Keratinocyte (primary cell): ENCODE measurements around the gene DHX58. TPM values are rescaled to one million over a fixed set of nuclear protein-coding genes. Genes with fewer than 3 reads are reported as not detected.

Source experiments
- DNase-seq: peaks from one replicate; pipeline ENCODE4 v3.0.0-alpha.2; 2011; ENCODE audit warnings: low read depth, missing footprints, low spot score
- FAIRE-seq: peaks from 2 replicates; lab custom pipeline; 2011; peaks lifted over from hg19 to GRCh38; lab: Jason Lieb, UNC
- H2AFZ ChIP-seq: 2 replicates; pipeline ENCODE4 v1.6.0; 2012; ENCODE audit warnings: low read length, control low read depth, inconsistent platforms; ENCODE audit not compliant: control insufficient read depth
- H3K27ac ChIP-seq: 2 replicates; pipeline ENCODE4 v1.5.1; 2011; ENCODE audit warnings: low read length; ENCODE audit not compliant: control insufficient read depth, insufficient read depth
- H3K27me3 ChIP-seq: 3 replicates; pipeline ENCODE4 v1.6.0; 2011; ENCODE audit warnings: low read length; ENCODE audit not compliant: control insufficient read depth, insufficient read depth; ENCODE audit errors: extremely low read depth
- H3K36me3 ChIP-seq, 2 experiments: 2 replicates in 1 of 2; 3 replicates in 1 of 2; pipeline ENCODE4 v1.5.1; 2011; ENCODE audit warnings: low read length in 2 of 2, mild to moderate bottlenecking in 1 of 2; ENCODE audit not compliant: control insufficient read depth in 2 of 2, insufficient read depth in 2 of 2; ENCODE audit errors: extremely low read depth in 1 of 2
- H3K4me1 ChIP-seq: 3 replicates; pipeline ENCODE4 v1.5.1; 2011; ENCODE audit warnings: low read length; ENCODE audit not compliant: control insufficient read depth, insufficient read depth; ENCODE audit errors: extremely low read depth
- H3K4me2 ChIP-seq: 3 replicates; pipeline ENCODE4 v1.6.0; 2011; ENCODE audit warnings: low read depth, low read length; ENCODE audit not compliant: control insufficient read depth, insufficient read depth; ENCODE audit errors: extremely low read depth
- H3K4me3 ChIP-seq, 3 experiments: fragments of 200-600 bp in 1 of 3; sonication (generic) in 1 of 3; 2 replicates in 2 of 3; 3 replicates in 1 of 3; pipeline ENCODE4 v1.5.1; 2011 to 2016; ENCODE audit warnings: low read length in 3 of 3, mild to moderate bottlenecking in 3 of 3, control low read depth in 2 of 3, inconsistent platforms in 1 of 3, low read depth in 1 of 3, mixed read lengths in 1 of 3, mixed run types in 1 of 3, moderate library complexity in 1 of 3; ENCODE audit not compliant: control insufficient read depth in 2 of 3, insufficient read depth in 2 of 3; ENCODE audit errors: extremely low read depth in 1 of 3
- H3K79me2 ChIP-seq: 2 replicates; pipeline ENCODE4 v1.6.0; 2012; ENCODE audit warnings: low read length; ENCODE audit not compliant: control insufficient read depth, insufficient read depth
- H3K9ac ChIP-seq: 3 replicates; pipeline ENCODE4 v1.6.0; 2011; ENCODE audit warnings: low read length; ENCODE audit not compliant: control insufficient read depth, insufficient read depth; ENCODE audit errors: extremely low read depth
- H3K9me1 ChIP-seq: 3 replicates; pipeline ENCODE4 v1.6.0; 2011; ENCODE audit warnings: low read length; ENCODE audit not compliant: control insufficient read depth, insufficient read depth; ENCODE audit errors: extremely low read depth
- H3K9me3 ChIP-seq: 2 replicates; pipeline ENCODE4 v1.5.1; 2012; ENCODE audit warnings: low read depth, low read length; ENCODE audit not compliant: control insufficient read depth
- H4K20me1 ChIP-seq: 3 replicates; pipeline ENCODE4 v1.6.0; 2011; ENCODE audit warnings: low read length; ENCODE audit not compliant: control insufficient read depth, insufficient read depth; ENCODE audit errors: extremely low read depth
- CTCF ChIP-seq, 3 experiments: IDR thresholded peaks in 1 of 3; conservative IDR thresholded peaks in 1 of 3; optimal IDR thresholded peaks in 1 of 3; 2 replicates in 2 of 3; 3 replicates in 1 of 3; pipeline versions ENCODE3 to v1.5.1; 2011; ENCODE audit warnings: low read length in 3 of 3, mild to moderate bottlenecking in 3 of 3, moderate library complexity in 2 of 3, control low read depth in 1 of 3, inconsistent platforms in 1 of 3; ENCODE audit not compliant: insufficient read depth in 2 of 3; ENCODE audit errors: extremely low read depth in 1 of 3
- EZH2 ChIP-seq: IDR thresholded peaks from one replicate; pipeline ENCODE4 v1.6.1; 2012; ENCODE audit warnings: inconsistent platforms, mild to moderate bottlenecking, low read length, moderate library complexity
- dilution Hi-C: fragments of 300-500 bp; cut with MboI; formaldehyde crosslinking; loops from one replicate; pipeline ENCODE4 v1.7.0; 2020; ENCODE audit warnings: low sequenced_read_pairs; ENCODE audit not compliant: extremely low pct_ligation_motif_present
- polyA plus RNA-seq, 5 experiments: library from polyadenylated mRNA; depleted of rRNA in 3 of 5; stranded (reverse) in 3 of 5; stranded (forward) in 1 of 5; unstranded in 1 of 5; fragments of >200 nt; gene quantifications; 1 replicate in 1 of 5; 2 replicates in 3 of 5; 3 replicates in 1 of 5; pipeline versions ENCODE4 v1.2.1 to v1.2.3, GENCODE V29; 2011 to 2012; ENCODE audit warnings: missing spikeins in 2 of 5, low read depth in 1 of 5, low replicate concordance in 1 of 5

DHX58 gene
- polyA plus RNA-seq, 1 donor (not counting 4 experiments of a cell fraction or from before 2014, with no cell fraction given), result 5.2 TPM

DNA sequence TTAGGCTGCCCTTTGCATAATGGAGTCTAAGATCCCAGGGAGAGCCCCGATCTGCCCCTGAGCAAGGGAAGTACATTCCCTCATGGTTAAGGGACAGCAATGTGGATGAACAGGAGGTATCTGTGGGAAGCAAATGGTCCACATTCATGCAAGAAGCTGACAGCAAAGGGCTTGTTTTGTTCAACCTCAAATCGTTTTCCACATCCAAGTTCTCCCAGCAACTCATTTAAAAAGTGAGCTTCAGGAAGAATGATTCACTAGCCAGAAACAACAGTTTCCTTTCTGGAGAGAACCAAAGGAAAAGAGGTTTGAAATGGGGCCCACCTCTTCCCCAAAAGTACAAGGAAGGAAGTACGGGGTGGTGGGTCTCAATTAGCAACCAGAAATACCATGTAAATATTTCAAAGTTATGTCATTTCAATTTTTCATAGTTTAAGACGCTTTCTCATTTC, 19.5 kb upstream of the DHX58 start:
- FAIRE-seq (no peak), DNase-seq (no peak)
- H3K9ac ChIP-seq, result no peak overlapping the region
- no peaks in the 10 kb centered on the region for H3K9me3 ChIP-seq
- H3K27me3 ChIP-seq, result no peaks in the 10 kb centered on the region
- peaks cover 64% of the 10 kb centered on the region for H3K79me2 ChIP-seq
- peaks cover 39 to 52% of the 10 kb centered on the region in 2 experiments for H3K36me3 ChIP-seq
- H3K4me3 ChIP-seq, result no peak overlapping the region
- dilution Hi-C loops, result no loop called here
- H4K20me1 ChIP-seq, result peaks cover 34% of the 10 kb centered on the region
- no peak overlapping the region for H2AFZ ChIP-seq
- H3K4me2 ChIP-seq, result no peak overlapping the region
- H3K27ac ChIP-seq, result no peak overlapping the region
- peaks cover 4% of the 10 kb centered on the region for H3K9me1 ChIP-seq
- peaks cover 21% of the 10 kb centered on the region for H3K4me1 ChIP-seq
- TF ChIP-seq EZH2 (no peak), CTCF (optimal IDR thresholded peaks at IDR 0.05 in 1 of 3, IDR thresholded peaks at IDR 0.05 in 1 of 3, conservative IDR thresholded peaks at IDR 0.05 in 1 of 3; ENCODE audit: extremely low read depth in 1 of 3, insufficient read depth in 2 of 3, low read length in 3 of 3) (no peak)

DNA sequence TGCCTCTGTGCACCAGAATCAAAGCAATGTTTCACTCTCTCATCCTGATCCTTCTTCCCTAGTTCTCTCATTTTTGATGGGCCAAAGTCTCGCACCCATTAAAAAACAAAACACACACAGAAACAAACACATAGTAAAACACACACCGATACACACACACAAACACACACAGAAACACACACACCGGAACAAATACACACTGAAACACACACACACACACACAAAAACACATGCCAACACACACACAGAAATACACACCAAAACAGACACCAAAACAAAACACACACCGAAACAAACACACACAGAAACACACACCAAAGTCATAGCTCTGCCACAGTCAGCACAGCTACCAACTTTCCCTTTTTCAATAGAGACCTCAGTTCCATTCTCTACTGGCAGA, 18.7 kb upstream of the DHX58 start:
- Histone ChIP-seq H3K9me1 (peaks cover 4% of the 10 kb centered on the region), H3K79me2 (peaks cover 57% of the 10 kb centered on the region), H3K27me3 (no peaks in the 10 kb centered on the region), H3K9ac (no peak overlapping the region), H4K20me1 (peaks cover 32% of the 10 kb centered on the region), H2AFZ (no peak overlapping the region), H3K4me2 (no peak overlapping the region), H3K27ac (no peak overlapping the region), H3K4me3 (no peak overlapping the region), H3K4me1 (peaks cover 21% of the 10 kb centered on the region), H3K36me3 (peaks cover 41 to 51% of the 10 kb centered on the region in 2 experiments), H3K9me3 (no peaks in the 10 kb centered on the region)
- DNase-seq (no peak), FAIRE-seq (no peak)
- TF ChIP-seq CTCF (optimal IDR thresholded peaks at IDR 0.05 in 1 of 3, IDR thresholded peaks at IDR 0.05 in 1 of 3, conservative IDR thresholded peaks at IDR 0.05 in 1 of 3; ENCODE audit: extremely low read depth in 1 of 3, insufficient read depth in 2 of 3, low read length in 3 of 3) (no peak), EZH2 (no peak)
- dilution Hi-C loops, result no loop called here
